Measurements from ENCODE around the gene CD70.
A peak's percentile ranks its signal among the peaks of the same experiment; 100 is the strongest.
"Not testable (repeated sequence)": the region's sequence is repeated elsewhere in the genome, so short reads cannot be mapped to it uniquely, and the experiment has no call there.

CD70 gene

GRCh38 chr19:6597471-6598253 lies 6.7 kb upstream of the CD70 start:
- DNase-seq, result not testable (repeated sequence)

DNA sequence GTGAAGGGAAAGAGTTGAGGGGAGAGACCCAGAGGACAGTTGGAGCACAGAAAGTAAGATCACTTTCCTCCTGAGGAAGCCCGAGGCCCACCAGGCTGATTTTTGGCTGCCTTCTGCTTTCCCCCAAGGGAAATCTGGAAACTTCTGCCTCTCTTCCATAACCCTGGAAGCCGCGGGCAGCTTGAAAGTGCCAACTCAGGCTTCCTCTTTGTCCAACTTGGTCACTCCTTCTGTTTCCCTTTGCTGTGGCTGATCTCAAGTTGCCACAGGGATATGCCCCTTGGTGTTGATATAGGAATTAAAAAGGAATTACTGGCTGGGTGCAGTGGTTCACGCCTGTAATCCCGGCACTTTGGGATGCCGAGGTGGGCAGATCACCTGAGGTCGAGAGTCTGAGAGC lies 5.7 kb upstream of the CD70 start:
- DNase-seq, result no peak

DNA sequence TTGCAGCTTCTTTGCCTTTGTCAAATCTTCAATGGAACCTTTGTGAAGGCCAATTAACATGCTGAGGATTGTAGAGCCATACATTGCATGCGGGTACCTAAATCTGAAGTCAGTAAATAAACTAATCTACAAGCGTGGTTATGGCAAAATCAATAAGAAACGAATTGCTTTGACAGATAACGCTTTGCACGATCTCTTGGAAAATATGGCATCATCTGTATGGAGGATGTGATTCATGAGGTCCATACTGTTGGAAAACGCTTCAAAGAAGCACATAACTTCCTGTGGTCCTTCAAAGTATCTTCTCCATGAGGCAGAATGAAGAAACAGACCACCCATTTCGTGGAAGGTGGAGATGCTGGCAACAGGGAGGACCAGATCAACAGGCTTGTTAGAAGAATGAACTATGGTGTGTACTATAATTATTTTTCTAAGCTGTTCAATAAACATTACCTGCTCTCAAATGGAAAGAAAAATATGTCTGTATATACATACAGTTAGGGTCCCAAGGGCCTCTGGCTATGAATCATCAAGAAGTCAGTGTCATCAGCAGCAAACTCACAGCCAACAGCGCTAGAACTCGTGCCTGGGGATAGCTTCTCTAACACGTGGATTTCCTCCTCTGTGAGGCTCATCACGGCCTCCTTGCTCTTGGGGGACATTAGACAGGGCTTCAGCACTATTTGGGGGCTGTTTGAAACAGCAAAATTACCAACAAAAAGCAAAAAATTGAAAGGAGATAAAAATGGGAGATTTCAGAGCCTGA lies 2.9 kb upstream of the CD70 start:
- no peak for DNase-seq

- peak; percentile 19 for DNase-seq
Measured at GRCh38 chr19:6590258-6590826, 608 bp downstream of the CD70 start.

DNA sequence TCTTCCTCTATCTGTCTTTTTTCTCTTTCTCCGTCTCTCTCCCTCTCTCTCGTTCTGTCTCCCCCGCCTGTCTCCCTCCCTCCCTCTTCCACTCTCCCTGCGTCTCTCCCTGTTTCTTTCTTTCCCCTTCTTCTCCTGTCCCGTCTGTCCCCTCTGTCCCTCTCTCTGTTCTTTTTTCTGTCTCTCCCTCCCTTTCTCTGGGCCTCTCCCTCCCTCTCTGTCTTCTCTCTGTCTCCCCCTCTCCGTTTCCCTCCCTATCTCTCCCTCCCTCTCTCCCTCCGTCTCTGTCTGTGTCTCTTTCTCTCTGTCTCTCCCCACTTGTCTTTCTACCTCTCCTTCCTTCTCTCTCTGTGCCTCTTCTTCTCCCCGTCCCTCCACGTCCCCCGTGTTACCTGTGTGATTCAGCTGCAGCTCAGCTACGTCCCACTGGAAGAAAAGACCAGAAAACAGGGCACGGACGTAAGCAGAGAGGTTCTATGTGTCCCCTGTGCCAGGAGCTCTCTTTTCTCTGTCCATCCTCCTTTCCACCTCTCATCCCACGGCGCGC lies 1.2 kb downstream of the CD70 start:
- peak; percentile 13 for DNase-seq

- DNase-seq, result no peak
Measured at GRCh38 chr19:6588508-6589345, 2.2 kb downstream of the CD70 start.

- no peak for DNase-seq
Measured at GRCh38 chr19:6587998-6588507, 2.9 kb downstream of the CD70 start.

DNA sequence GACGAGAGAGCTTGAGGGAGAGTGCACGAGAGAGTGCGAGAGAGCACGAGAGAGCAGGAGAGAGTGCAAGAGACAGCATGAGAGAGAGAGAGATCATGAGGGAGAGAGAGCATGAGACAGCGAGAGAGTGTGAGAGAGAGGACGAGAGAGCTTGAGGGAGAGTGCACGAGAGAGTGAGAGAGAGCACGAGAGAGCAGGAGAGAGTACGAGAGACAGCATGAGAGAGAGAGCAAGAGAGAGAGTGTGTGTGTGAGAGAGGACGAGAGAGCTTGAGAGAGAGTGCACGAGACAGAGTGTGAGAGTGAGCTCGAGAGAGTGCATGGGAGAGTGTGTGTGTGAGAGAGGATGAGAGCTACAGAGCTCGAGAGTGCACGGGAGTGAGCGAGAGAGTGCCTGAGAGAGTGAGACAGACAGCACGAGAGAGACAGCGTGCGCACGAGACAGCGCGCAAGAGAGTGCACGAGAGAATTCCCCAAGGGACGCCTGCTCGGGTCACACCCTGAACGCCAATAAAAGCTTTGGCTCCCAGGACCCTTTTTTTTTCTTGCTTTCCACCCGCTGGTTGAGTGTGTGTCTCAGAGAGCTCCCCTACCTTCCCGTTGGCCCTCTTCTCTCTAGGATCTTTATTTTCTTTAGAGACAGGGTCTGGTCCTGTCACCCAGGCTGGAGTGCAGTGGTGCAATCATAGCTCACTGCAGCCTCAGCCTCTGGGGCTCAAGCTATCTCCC lies 3.7 kb downstream of the CD70 start:
- no peak for DNase-seq

DNA sequence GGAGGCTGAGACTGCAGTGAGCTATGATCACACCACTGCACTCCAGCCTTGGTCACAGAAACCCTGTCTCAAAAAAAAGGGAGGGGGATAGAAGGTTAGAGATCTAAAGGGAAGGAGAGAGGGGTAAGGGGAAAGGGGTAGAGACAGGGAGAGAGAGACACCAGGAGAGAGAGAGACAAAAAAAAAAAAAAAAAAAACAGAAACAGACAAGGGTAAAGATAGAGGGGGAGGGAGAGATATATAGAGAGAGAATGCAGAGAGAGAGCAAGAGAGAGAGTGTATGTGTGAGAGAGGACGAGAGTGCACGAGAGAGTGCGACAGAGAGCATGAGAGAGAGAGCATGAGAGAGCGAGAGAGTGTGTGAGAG lies 4.2 kb downstream of the CD70 start:
- no peak for DNase-seq

GRCh38 chr19:6586056-6586455 lies 4.9 kb downstream of the CD70 start:
- no peak for DNase-seq

- not testable (repeated sequence) for DNase-seq
Measured at GRCh38 chr19:6582515-6583484, 8.2 kb downstream of the CD70 start.

DNA sequence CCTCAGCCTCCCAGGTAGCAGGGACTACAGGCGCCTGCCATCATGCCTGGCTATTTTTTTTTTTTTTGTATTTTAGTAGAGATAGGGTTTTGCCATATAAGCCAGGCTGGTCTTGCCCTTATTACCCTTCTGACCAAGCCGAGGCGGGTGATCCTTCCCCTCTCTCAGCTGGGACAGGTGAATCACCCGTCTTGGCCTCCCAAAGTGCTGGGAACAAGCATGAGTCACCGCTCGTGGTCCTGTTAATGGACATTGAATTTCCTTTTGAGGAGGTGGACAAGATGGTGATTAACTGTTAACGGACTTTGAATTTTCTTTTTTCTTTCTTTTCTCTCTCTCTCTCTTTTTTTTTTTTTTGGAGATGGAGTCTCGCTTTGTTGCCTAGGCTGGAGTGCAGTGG lies 10.6 kb downstream of the CD70 start:
- DNase-seq, result no peak

- no peak for DNase-seq
Measured at GRCh38 chr19:6579450-6580178, 11.3 kb downstream of the CD70 start.

DNA sequence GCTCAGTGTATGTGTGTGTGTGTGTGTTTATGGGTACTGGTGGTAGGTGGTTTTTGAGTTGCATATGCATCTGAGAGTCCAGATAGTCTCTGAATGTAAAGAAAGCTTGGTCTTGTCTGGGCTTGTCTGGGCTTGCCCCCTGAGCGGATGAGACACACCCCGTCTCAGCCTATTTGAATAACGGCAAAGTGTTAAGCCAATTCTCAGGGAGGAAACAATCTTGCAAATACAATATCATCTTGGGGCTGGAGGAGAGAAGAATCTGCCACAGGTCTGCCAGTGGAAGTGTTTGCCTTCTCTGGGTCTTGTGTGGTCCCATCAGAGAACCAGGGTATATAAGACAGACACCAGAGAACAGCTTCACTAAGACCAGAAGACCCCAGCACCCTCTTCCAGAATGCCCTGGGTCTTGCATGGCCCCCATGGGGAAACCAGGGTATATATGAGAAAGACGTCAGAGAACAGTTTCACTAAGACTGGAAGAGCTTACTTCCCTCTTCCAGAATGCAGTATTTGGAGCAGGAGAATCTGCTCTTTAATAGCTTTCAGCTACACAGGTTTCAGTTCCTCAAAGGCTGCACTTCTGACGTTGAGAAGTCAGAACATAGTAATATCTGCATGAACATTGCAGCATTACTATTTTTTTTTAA lies 13.3 kb downstream of the CD70 start:
- no peak for DNase-seq

DNA sequence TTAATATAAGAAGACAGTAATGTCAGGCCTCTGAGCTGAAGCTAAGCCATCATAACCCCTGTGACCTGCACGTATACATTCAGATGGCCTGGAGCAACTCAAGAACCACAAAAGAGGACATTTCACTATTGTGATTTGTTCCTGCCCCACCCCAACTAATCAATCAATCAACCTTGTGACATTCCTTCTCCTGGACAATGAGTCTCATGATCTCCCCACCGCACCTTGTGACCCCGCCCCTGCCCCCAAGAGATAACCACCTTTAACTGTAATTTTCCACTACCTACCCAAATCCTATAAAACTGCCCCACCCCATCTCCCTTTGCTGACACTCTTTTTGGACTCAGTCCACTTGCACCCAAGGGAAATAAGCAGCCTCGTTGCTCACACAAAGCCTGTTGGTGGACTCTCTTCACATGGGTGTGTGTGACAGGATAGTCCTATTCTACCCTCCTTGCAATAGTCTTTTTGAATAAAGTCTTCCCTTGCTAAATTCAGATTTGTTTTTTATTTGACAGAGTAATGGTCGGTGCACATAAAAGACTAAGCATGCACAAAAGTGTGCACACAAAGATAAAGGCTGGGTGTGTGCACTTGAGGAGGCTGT lies 14.0 kb downstream of the CD70 start:
- DNase-seq, result no peak

GRCh38 chr19:6573350-6573749 lies 17.6 kb downstream of the CD70 start:
- DNase-seq, result no peak

DNA sequence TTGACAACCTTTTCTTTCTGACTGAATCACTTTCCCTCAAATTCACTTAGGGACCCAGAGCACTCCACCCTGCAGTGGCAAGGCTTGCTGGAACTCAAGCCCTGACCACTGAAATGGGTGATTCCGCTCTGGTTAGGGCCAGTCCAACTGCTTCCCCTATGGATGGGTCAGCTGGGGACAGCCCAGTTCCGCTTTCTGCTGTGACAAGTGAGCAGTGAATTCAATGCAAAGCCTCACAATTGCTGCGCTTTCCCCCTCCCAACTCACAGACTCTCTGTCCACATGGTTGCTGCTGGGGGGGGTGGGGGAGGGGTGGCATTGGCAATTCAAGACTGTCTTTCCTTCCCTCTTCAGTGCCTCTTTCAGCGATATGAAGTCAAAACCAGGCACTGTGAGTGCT lies 18.7 kb downstream of the CD70 start:
- no peak for DNase-seq

DNA sequence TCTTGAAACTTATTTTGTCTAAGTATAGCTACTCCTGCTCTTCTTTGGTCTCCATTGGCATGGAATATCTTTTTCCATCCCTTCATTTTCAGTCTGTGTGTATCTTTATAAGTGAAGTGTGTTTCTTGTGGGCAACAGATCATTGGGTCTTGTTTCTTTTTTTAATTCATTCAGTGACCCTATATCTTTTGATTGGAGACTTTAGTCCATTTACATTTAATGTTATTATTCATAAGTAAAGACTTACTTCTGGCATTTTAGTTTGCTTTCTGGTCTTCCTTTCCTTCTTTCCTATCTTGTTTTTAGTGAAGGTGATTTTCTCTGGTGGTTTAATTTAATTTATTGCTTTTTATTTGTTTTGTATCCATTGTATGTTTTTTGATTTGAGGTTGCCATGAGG lies 19.8 kb downstream of the CD70 start:
- DNase-seq, result no peak
